Esophagus squamous epithelium (tissue), 4 donors: ENCODE results near the gene CEP128.

Source experiments
- CTCF ChIP-seq, 6 experiments: fragments of 450-650 bp in 4 of 6; fragments of 200-600 bp in 2 of 6; sonication (generic) in 2 of 6; IDR thresholded peaks; one replicate each; pipeline ENCODE4 v1.5.1; 2016 to 2019; ENCODE audit warnings: antibody characterized with exemption in 6 of 6, mild to moderate bottlenecking in 4 of 6, moderate library complexity in 4 of 6
- POLR2A ChIP-seq, 4 donors: fragments of 450-650 bp; IDR thresholded peaks; one replicate each; pipeline ENCODE4 v1.6.1; 2017; ENCODE audit warnings: antibody characterized with exemption in 4 of 4, mild to moderate bottlenecking in 4 of 4, moderate library complexity in 3 of 4

GRCh38 chr14:80867091-80867490 is 74.4 kb downstream of the CEP128 start:
- TF ChIP-seq CTCF (IDR thresholded peaks at IDR 0.05), result no peak
- TF ChIP-seq POLR2A (IDR thresholded peaks at IDR 0.05), result no peak
